Lower lobe of right lung (tissue), 2 donors: Measurements from ENCODE around the gene UBA5. TPM values are rescaled to one million over a fixed set of nuclear protein-coding genes. Genes with fewer than 3 reads are reported as not detected.

Source experiments
- ATAC-seq, 2 donors: fragments of 200-7000 bp; cut with Tn5 transposase; one replicate each; pipeline ENCODE4 v1.9.1; 2020 to 2022; ENCODE audit warnings: mild to moderate bottlenecking in 2 of 2, moderate library complexity in 2 of 2
- DNase-seq: peaks from one replicate; pipeline ENCODE4 v3.0.0-alpha.2; 2020
- H3K27ac ChIP-seq: fragments of 200-600 bp; one replicate; pipeline ENCODE4 v1.8.0; 2022
- H3K27me3 ChIP-seq: fragments of 200-600 bp; one replicate; pipeline ENCODE4 v1.8.0; 2022; ENCODE audit warnings: low read depth
- H3K36me3 ChIP-seq: fragments of 200-600 bp; one replicate; pipeline ENCODE4 v1.8.0; 2022; ENCODE audit warnings: mild to moderate bottlenecking
- H3K4me1 ChIP-seq: fragments of 200-600 bp; one replicate; pipeline ENCODE4 v1.8.0; 2022
- H3K4me3 ChIP-seq: fragments of 200-600 bp; one replicate; pipeline ENCODE4 v1.8.0; 2022; ENCODE audit warnings: mild to moderate bottlenecking
- H3K9me3 ChIP-seq: fragments of 200-600 bp; one replicate; pipeline ENCODE4 v1.8.0; 2022
- intact Hi-C: fragments of 100-400 bp; cut with DNase I; formaldehyde crosslinking; loops from one replicate; pipeline ENCODE4 v1.11.0; 2022
- total RNA-seq: library from RNA; stranded (reverse); fragmentation: NEBNext Ultra II Directional; extraction: Animal tissue kit (Norgen Biotek cat#: 25700); gene quantifications from one replicate; pipeline ENCODE4 v1.2.1, GENCODE V29; 2021
- TF ChIP-seq, protein P1 (sequence below): fragments of 200-600 bp; IDR thresholded peaks from one replicate; pipeline ENCODE4 v1.8.0; 2022; ENCODE audit warnings: antibody characterized with exemption, mild to moderate bottlenecking
- donor health status: DM: no; HTN: yes; CAD: no; lungs with severe emphysema.

Gene UBA5
- total RNA-seq, 1 donor from 2014 or later: 27.2 TPM

DNA sequence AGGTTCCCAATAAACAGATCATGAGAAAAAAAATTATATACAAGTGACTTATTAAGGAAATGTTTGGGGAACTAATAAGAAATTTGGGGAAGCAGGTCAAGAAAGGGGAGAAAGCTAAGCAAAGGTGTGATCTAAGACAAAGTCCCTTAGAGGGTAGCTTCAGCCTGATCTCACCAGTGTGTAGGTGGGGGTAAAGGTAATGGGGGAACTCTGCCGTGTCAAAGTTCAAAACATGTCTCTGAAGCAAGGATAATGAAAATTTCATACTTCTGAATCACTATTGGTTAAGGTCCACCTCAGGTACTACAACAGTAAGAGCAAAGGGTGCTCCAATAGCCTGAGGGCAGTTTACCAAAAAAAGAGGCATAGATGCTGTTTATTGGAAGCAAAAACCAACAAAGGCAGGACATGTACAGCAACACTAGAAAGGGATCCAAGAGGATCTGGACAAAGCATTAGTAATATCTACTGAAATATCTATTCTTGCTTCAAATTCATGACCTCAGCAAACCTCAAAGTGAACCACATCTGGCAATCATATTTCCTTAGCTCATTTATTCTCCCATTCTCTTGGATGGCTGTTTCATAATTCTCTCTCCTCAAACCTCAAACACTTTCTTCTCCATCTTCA is 7.4 kb upstream of the UBA5 start:
- intact Hi-C loops: no loop called here
- no peak for DNase-seq
- H3K4me1 ChIP-seq: peaks cover 7% of the 10 kb centered on the region
- ATAC-seq: no peak
- TF ChIP-seq, protein P1, sequence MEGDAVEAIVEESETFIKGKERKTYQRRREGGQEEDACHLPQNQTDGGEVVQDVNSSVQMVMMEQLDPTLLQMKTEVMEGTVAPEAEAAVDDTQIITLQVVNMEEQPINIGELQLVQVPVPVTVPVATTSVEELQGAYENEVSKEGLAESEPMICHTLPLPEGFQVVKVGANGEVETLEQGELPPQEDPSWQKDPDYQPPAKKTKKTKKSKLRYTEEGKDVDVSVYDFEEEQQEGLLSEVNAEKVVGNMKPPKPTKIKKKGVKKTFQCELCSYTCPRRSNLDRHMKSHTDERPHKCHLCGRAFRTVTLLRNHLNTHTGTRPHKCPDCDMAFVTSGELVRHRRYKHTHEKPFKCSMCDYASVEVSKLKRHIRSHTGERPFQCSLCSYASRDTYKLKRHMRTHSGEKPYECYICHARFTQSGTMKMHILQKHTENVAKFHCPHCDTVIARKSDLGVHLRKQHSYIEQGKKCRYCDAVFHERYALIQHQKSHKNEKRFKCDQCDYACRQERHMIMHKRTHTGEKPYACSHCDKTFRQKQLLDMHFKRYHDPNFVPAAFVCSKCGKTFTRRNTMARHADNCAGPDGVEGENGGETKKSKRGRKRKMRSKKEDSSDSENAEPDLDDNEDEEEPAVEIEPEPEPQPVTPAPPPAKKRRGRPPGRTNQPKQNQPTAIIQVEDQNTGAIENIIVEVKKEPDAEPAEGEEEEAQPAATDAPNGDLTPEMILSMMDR: no peak
- no peak overlapping the region for H3K27ac ChIP-seq
- no peaks in the 10 kb centered on the region for H3K27me3 ChIP-seq
- no peaks in the 10 kb centered on the region for H3K9me3 ChIP-seq
- H3K4me3 ChIP-seq: no peak overlapping the region
- H3K36me3 ChIP-seq: no peaks in the 10 kb centered on the region

- ATAC-seq: no peak
- TF ChIP-seq, protein P1: no peak
- H3K9me3 ChIP-seq: no peaks in the 10 kb centered on the region
- no peaks in the 10 kb centered on the region for H3K27me3 ChIP-seq
- H3K36me3 ChIP-seq: no peaks in the 10 kb centered on the region
- DNase-seq: no peak
- peaks cover 20% of the 10 kb centered on the region for H3K4me1 ChIP-seq
- intact Hi-C loops: no loop called here
- no peak overlapping the region for H3K27ac ChIP-seq
- no peak overlapping the region for H3K4me3 ChIP-seq
These were observed 5.9 kb upstream of the UBA5 start for GRCh38 chr3:132654190-132654589.

DNA sequence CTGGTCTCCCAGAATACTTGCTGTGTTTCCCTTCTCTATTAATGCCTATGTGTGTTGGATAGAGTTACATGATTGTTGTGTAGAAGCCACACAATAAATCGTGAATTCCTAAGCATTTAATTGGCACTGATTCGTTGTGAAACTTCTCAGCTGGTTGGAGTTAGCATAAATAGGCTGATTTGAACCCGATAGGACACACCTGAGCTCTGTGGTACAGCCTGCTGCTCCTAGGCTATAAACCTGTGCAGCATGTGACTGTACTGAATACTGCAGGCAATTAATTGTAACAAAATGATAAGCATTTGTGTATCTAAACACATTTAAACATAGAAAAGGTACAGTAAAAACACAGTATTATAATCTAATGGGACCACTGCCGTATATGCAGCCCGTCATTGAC is 5.4 kb upstream of the UBA5 start:
- intact Hi-C loops: no loop called here
- DNase-seq (no peak), ATAC-seq (no peak)
- Histone ChIP-seq H3K36me3 (no peaks in the 10 kb centered on the region), H3K27me3 (no peaks in the 10 kb centered on the region), H3K27ac (no peak overlapping the region), H3K9me3 (no peaks in the 10 kb centered on the region), H3K4me1 (peaks cover 20% of the 10 kb centered on the region), H3K4me3 (no peak overlapping the region)
- TF ChIP-seq, protein P1: no peak

DNA sequence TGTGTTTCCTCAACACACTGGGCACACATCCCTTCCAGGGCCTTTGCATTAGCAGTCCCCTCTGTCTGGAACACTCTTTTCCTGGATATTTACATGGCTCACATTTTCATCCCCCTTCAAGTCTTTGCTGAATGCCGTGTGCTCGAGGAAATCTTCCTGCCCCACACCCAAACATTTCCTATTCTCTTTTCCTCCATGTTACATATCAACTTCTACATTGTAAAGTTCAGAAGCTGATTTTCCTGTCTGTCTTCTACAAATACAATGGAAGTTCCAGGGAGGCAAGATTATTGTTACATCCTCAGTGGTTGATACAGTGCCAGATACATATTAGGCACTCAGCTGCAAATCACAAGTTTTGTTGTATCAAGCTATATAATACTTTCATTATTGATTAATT is 4.7 kb upstream of the UBA5 start:
- Histone ChIP-seq H3K4me3 (no peak overlapping the region), H3K27me3 (no peaks in the 10 kb centered on the region), H3K27ac (no peak overlapping the region), H3K36me3 (no peaks in the 10 kb centered on the region), H3K9me3 (no peaks in the 10 kb centered on the region), H3K4me1 (peaks cover 20% of the 10 kb centered on the region)
- intact Hi-C loops: no loop called here
- TF ChIP-seq, protein P1: no peak
- DNase-seq: no peak
- no peak for ATAC-seq

DNA sequence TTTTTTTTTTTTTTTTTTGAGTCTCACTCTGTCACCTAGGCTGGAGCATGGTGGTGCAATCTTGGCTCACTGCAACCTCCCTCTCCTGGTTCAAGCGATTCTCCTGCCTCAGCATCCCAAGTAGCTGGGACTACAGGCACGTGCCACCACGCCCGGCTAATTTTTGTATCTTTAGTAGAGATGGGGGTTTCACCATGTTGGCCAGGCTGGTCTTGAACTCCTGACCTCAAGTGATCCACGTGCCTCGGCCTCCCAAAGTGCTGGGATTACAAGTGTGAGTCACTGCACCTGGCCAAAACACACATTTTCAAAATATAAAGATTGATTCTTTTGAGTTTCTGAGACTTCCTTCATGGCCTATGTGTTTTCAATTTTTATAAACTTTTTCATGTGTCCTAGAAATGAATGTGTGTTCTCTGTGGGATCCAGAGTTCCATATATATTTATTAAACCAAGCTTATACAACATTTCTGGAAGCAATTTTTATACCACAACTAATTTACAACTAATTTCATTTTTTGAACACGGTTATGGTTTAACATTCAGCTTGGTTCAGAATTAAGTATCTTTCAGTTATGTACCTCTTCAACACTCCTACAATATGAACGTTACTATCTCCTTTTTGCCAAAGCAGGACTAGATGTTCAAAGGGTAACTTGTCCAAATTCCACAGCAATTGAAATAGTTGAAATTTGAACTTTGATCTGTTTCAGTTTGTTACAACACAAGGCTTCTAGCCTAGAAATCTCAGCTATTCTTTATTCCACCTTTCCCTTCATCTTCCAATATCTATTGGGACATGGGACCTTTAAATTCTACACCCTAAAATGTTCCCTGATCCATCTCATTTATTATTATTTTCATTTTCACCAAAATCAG is 2.0 kb upstream of the UBA5 start:
- Histone ChIP-seq H3K27me3 (no peaks in the 10 kb centered on the region), H3K27ac (no peak overlapping the region), H3K36me3 (no peaks in the 10 kb centered on the region), H3K4me1 (peaks cover 37% of the 10 kb centered on the region), H3K4me3 (peak overlapping the region; percentile 89), H3K9me3 (no peaks in the 10 kb centered on the region)
- DNase-seq (no peak), ATAC-seq (no peak)
- intact Hi-C loops: no loop called here
- TF ChIP-seq, protein P1: no peak
